ENCODE measurements around the gene BMPR2.
"Not testable (repeated sequence)": the region's sequence is repeated elsewhere in the genome, so short reads cannot be mapped to it uniquely, and the experiment has no call there.

Gene BMPR2

GRCh38 chr2:202382684-202383083, 6.6 kb downstream of the BMPR2 start:
- DNase-seq (ENCODE audit: low read depth), result no peak

- DNase-seq (ENCODE audit: low read depth), result not testable (repeated sequence)
Observed at GRCh38 chr2:202386495-202386894, 10.4 kb downstream of the BMPR2 start.

- DNase-seq (ENCODE audit: low read depth), result no peak
Observed at GRCh38 chr2:202387608-202388342, 11.6 kb downstream of the BMPR2 start.

GRCh38 chr2:202400941-202401340, 24.8 kb downstream of the BMPR2 start:
- no peak for DNase-seq (ENCODE audit: low read depth)

- DNase-seq (ENCODE audit: low read depth), result no peak
Observed at GRCh38 chr2:202405798-202406197, 29.7 kb downstream of the BMPR2 start.

GRCh38 chr2:202406445-202406978, 30.4 kb downstream of the BMPR2 start:
- DNase-seq (ENCODE audit: low read depth), result no peak

- DNase-seq (ENCODE audit: low read depth), result no peak
Observed at GRCh38 chr2:202408546-202409140, 32.5 kb downstream of the BMPR2 start.

- DNase-seq (ENCODE audit: low read depth), result no peak
Observed at GRCh38 chr2:202410092-202410491, 34.0 kb downstream of the BMPR2 start.

- no peak for DNase-seq (ENCODE audit: low read depth)
Observed at GRCh38 chr2:202411097-202411496, 35.0 kb downstream of the BMPR2 start.

- DNase-seq (ENCODE audit: low read depth), result no peak
Observed at GRCh38 chr2:202418027-202418426, 41.9 kb downstream of the BMPR2 start.

- DNase-seq (ENCODE audit: low read depth), result no peak
Observed at GRCh38 chr2:202418511-202418910, 42.4 kb downstream of the BMPR2 start.

- no peak for DNase-seq (ENCODE audit: low read depth)
Observed at GRCh38 chr2:202423139-202423538, 47.0 kb downstream of the BMPR2 start.

GRCh38 chr2:202425036-202425435, 48.9 kb downstream of the BMPR2 start:
- no peak for DNase-seq (ENCODE audit: low read depth)

- DNase-seq (ENCODE audit: low read depth), result no peak
Observed at GRCh38 chr2:202426751-202427150, 50.6 kb downstream of the BMPR2 start.

GRCh38 chr2:202429164-202429980, 53.2 kb downstream of the BMPR2 start:
- no peak for DNase-seq (ENCODE audit: low read depth)

- no peak for DNase-seq (ENCODE audit: low read depth)
Observed at GRCh38 chr2:202432776-202433175, 56.6 kb downstream of the BMPR2 start.

GRCh38 chr2:202434472-202434871, 58.3 kb downstream of the BMPR2 start:
- no peak for DNase-seq (ENCODE audit: low read depth)

GRCh38 chr2:202436626-202437025, 60.5 kb downstream of the BMPR2 start:
- DNase-seq (ENCODE audit: low read depth), result no peak

GRCh38 chr2:202440117-202440516, 64.0 kb downstream of the BMPR2 start:
- DNase-seq (ENCODE audit: low read depth), result not testable (repeated sequence)

- no peak for DNase-seq (ENCODE audit: low read depth)
Observed at GRCh38 chr2:202442882-202443281, 66.8 kb downstream of the BMPR2 start.

- no peak for DNase-seq (ENCODE audit: low read depth)
Observed at GRCh38 chr2:202444000-202444399, 67.9 kb downstream of the BMPR2 start.

- no peak for DNase-seq (ENCODE audit: low read depth)
Observed at GRCh38 chr2:202449344-202449743, 73.2 kb downstream of the BMPR2 start.

GRCh38 chr2:202450785-202451184, 74.7 kb downstream of the BMPR2 start:
- DNase-seq (ENCODE audit: low read depth), result no peak

Data from activated T-helper 9 cell treated with anti-CD3 and anti-CD28 coated beads, Interleukin-2, amount 50 U/mL, for 16 hours (primary cell).